Measurements from ENCODE around the gene PDHX. TPM values are rescaled to one million over a fixed set of nuclear protein-coding genes. Genes with fewer than 3 reads are reported as not detected.

The PDHX gene
- total RNA-seq, 1 experiment from 2014 or later, result 43.4 TPM

GRCh38 chr11:35003658-35004057 lies 87.2 kb downstream of the PDHX start:
- Mint-ChIP-seq H3K36me3 (no peaks in the 10 kb centered on the region), H3K4me1 (no peaks in the 10 kb centered on the region), H3K27me3 (ENCODE audit: low read depth) (no peaks in the 10 kb centered on the region), H3K4me3 (no peak overlapping the region), H3K9me3 (no peaks in the 10 kb centered on the region), H3K27ac (no peak overlapping the region)
- CTCF ChIA-PET, result interaction anchor here (1.5 kb wide), 1 partner anchor 302 kb away, joined by 5 read pairs; no protein-coding TSS in a partner anchor
- no peak for ATAC-seq
- no peak for DNase-seq (ENCODE audit: low spot score)
- TF ChIP-seq FOXK1 (CRISPR knock-in tag; IDR thresholded peaks at IDR 0.05) (no peak), ZNF396 (CRISPR knock-in tag; IDR thresholded peaks at IDR 0.05; ENCODE audit: borderline replicate concordance) (no peak), MXD4 (CRISPR knock-in tag; IDR thresholded peaks at IDR 0.05; ENCODE audit: borderline replicate concordance) (no peak), TEAD4 (CRISPR knock-in tag; IDR thresholded peaks at IDR 0.05) (no peak), ZNF671 (CRISPR knock-in tag; IDR thresholded peaks at IDR 0.05) (no peak), ZNF423 (CRISPR knock-in tag; IDR thresholded peaks at IDR 0.05) (no peak), SMAD4 (CRISPR knock-in tag; IDR thresholded peaks at IDR 0.05) (no peak), CBFB (CRISPR knock-in tag; IDR thresholded peaks at IDR 0.05; ENCODE audit: low read depth) (no peak), IRF1 (CRISPR knock-in tag; IDR thresholded peaks at IDR 0.05) (no peak), NFATC4 (CRISPR knock-in tag; IDR thresholded peaks at IDR 0.05) (no peak), NR1H2 (CRISPR knock-in tag; IDR thresholded peaks at IDR 0.05) (no peak), ESRRA (CRISPR knock-in tag; IDR thresholded peaks at IDR 0.05; ENCODE audit: borderline replicate concordance) (no peak), FOXP4 (CRISPR knock-in tag; IDR thresholded peaks at IDR 0.05) (no peak), ZBTB21 (CRISPR knock-in tag; IDR thresholded peaks at IDR 0.05; ENCODE audit: borderline replicate concordance) (no peak), ZNF281 (CRISPR knock-in tag; IDR thresholded peaks at IDR 0.05) (no peak)
- POLR2A ChIA-PET, result no interaction called here

- Mint-ChIP-seq H3K9me3 (no peaks in the 10 kb centered on the region), H3K4me1 (peaks cover 10% of the 10 kb centered on the region), H3K27ac (no peak overlapping the region), H3K36me3 (no peaks in the 10 kb centered on the region), H3K27me3 (ENCODE audit: low read depth) (no peaks in the 10 kb centered on the region), H3K4me3 (no peak overlapping the region)
- ChIA-PET CTCF (no interaction called here), POLR2A (no interaction called here)
- DNase-seq (ENCODE audit: low spot score) (no peak), ATAC-seq (no peak)
- no peak for TF ChIP-seq FOXP1 (CRISPR knock-in tag; IDR thresholded peaks at IDR 0.05; ENCODE audit: borderline replicate concordance)
- no peak for TF ChIP-seq ZNF232 (CRISPR knock-in tag; IDR thresholded peaks at IDR 0.05)
- TF ChIP-seq FOXJ3 (CRISPR knock-in tag; IDR thresholded peaks at IDR 0.05; ENCODE audit: borderline replicate concordance), result no peak
- no peak for TF ChIP-seq ZBTB43 (CRISPR knock-in tag; IDR thresholded peaks at IDR 0.05)
- TF ChIP-seq NR2C2 (CRISPR knock-in tag; IDR thresholded peaks at IDR 0.05), result no peak
- no peak for TF ChIP-seq KAT7 (CRISPR knock-in tag; IDR thresholded peaks at IDR 0.05; ENCODE audit: borderline replicate concordance)
- no peak for TF ChIP-seq ZNF317 (CRISPR knock-in tag; IDR thresholded peaks at IDR 0.05; ENCODE audit: borderline replicate concordance, low read depth)
- no peak for TF ChIP-seq ARID4B (CRISPR knock-in tag; IDR thresholded peaks at IDR 0.05; ENCODE audit: borderline replicate concordance)
- TF ChIP-seq HMGXB4 (CRISPR knock-in tag; IDR thresholded peaks at IDR 0.05), result no peak
These were observed 88.8 kb downstream of the PDHX start for GRCh38 chr11:35005141-35005780.
